HepG2 (cell line): Measurements from ENCODE around the gene SEMA5B. TPM values are rescaled to one million over a fixed set of nuclear protein-coding genes. Genes with fewer than 3 reads are reported as not detected.

Experiments used
- ATAC-seq: fragments of 200-7000 bp; cut with Tn5 transposase; 3 replicates; pipeline ENCODE4 v1.9.1; 2020; ENCODE audit warnings: mild to moderate bottlenecking, moderate library complexity
- BruUV-seq: library from RNA; stranded (reverse); fragments of 400-500 nt; replicated peaks from 2 replicates; lab custom pipeline; 2021; lab: Mats Ljungman, UMichigan
- CTCF ChIA-PET: fragments of 300-600 bp; formaldehyde crosslinking; extraction: SDS; loops from one replicate; lab custom pipeline; 2021; ENCODE audit warnings: low total read pairs, inconsistent platforms, low intra/inter-chr PET ratio; lab: Yijun Ruan, JAX
- POLR2A ChIA-PET: fragments of 350-600 bp; sonication (Branson Sonifier 250); formaldehyde crosslinking; loops from one replicate; lab custom pipeline; 2020; ENCODE audit warnings: antibody characterized with exemption, inconsistent platforms; lab: Yijun Ruan, JAX
- DNase-seq: peaks from one replicate; pipeline ENCODE4 v3.0.0-alpha.2; 2015; ENCODE audit warnings: low spot score
- FAIRE-seq: peaks from 3 replicates; lab custom pipeline; 2011; peaks lifted over from hg19 to GRCh38; lab: Jason Lieb, UNC
- H2AFZ ChIP-seq: one replicate; pipeline ENCODE4 v1.6.1; 2011; ENCODE audit warnings: low read length, inconsistent platforms
- H3K27ac ChIP-seq: fragments of 300-600 bp; 3 replicates; pipeline ENCODE4 v1.8.0; 2011; ENCODE audit warnings: mixed run types, mild to moderate bottlenecking, mixed read lengths, low read length, inconsistent platforms; ENCODE audit not compliant: insufficient read depth; ENCODE audit errors: extremely low read length
- H3K27me3 ChIP-seq, 2 experiments: fragments of 200-600 bp in 1 of 2; 2 replicates in 1 of 2; 3 replicates in 1 of 2; pipeline versions ENCODE4 v1.6.0 to v1.8.0; 2011; ENCODE audit warnings: low read length in 2 of 2, mild to moderate bottlenecking in 2 of 2, moderate library complexity in 2 of 2, inconsistent platforms in 1 of 2; ENCODE audit not compliant: insufficient read depth in 2 of 2, control insufficient read depth in 1 of 2
- H3K36me3 ChIP-seq, 2 experiments: fragments of 200-600 bp in 1 of 2; replicated peaks in 1 of 2; 2 replicates in 1 of 2; 3 replicates in 1 of 2; pipeline versions ENCODE4 v1.5.1 to v1.8.0; 2011; ENCODE audit warnings: low read length in 2 of 2, inconsistent platforms in 1 of 2; ENCODE audit not compliant: insufficient read depth in 2 of 2, control insufficient read depth in 1 of 2
- H3K4me1 ChIP-seq: 2 replicates; pipeline ENCODE4 v1.5.1; 2012; ENCODE audit warnings: low read length, inconsistent platforms; ENCODE audit not compliant: insufficient read depth
- H3K4me2 ChIP-seq: 2 replicates; pipeline ENCODE4 v1.6.0; 2011; ENCODE audit warnings: low read depth, low read length, inconsistent platforms
- H3K4me3 ChIP-seq, 3 experiments: fragments of 200-600 bp in 1 of 3; sonication (generic), shearing (Covaris generic) in 1 of 3; replicated peaks in 1 of 3; 2 replicates each; pipeline ENCODE4 v1.5.1; 2011 to 2016; ENCODE audit warnings: low read length in 3 of 3, inconsistent platforms in 2 of 3, low read depth in 2 of 3, mild to moderate bottlenecking in 2 of 3, control low read depth in 1 of 3, mixed read lengths in 1 of 3; ENCODE audit not compliant: insufficient read depth in 1 of 3
- H3K79me2 ChIP-seq: one replicate; pipeline ENCODE4 v1.6.1; 2011; ENCODE audit warnings: low read length, inconsistent platforms; ENCODE audit not compliant: insufficient read depth
- H3K9ac ChIP-seq: 2 replicates; pipeline ENCODE4 v1.6.0; 2011; ENCODE audit warnings: mild to moderate bottlenecking, low read depth, low read length, inconsistent platforms; ENCODE audit not compliant: insufficient read depth
- H3K9me3 ChIP-seq: 2 replicates; pipeline ENCODE4 v1.5.1; 2012; ENCODE audit warnings: mild to moderate bottlenecking, low read length
- H4K20me1 ChIP-seq: 2 replicates; pipeline ENCODE4 v1.6.0; 2011; ENCODE audit warnings: inconsistent platforms, mild to moderate bottlenecking, low read length, moderate library complexity; ENCODE audit not compliant: insufficient read depth
- DDIT3 ChIP-seq: sonication (generic); formaldehyde crosslinking; IDR thresholded peaks from 2 replicates; pipeline ENCODE4 v1.4.0; 2020; ENCODE audit warnings: mild to moderate bottlenecking, missing genetic modification reagents
- DMTF1 ChIP-seq: sonication (generic); formaldehyde crosslinking; IDR thresholded peaks from 2 replicates; pipeline ENCODE4 v1.4.0; 2020; ENCODE audit warnings: mild to moderate bottlenecking, missing genetic modification reagents
- NR2F2 ChIP-seq: IDR thresholded peaks from 2 replicates; pipeline ENCODE4 v1.6.1; 2012; ENCODE audit warnings: low read depth, inconsistent platforms, borderline replicate concordance
- PBX3 ChIP-seq: sonication (generic); formaldehyde crosslinking; IDR thresholded peaks from 2 replicates; pipeline ENCODE4 v1.8.1; 2023; ENCODE audit warnings: missing genetic modification reagents, inconsistent platforms, borderline replicate concordance
- SMARCE1 ChIP-seq: fragments of 450-650 bp; IDR thresholded peaks from 2 replicates; pipeline ENCODE4 v1.6.1; 2017; ENCODE audit warnings: borderline replicate concordance
- ZNF777 ChIP-seq: sonication (generic); formaldehyde crosslinking; IDR thresholded peaks from 2 replicates; pipeline ENCODE4 v1.4.0; 2020; ENCODE audit warnings: missing genetic modification reagents
- WGBS: methylation state at CpG from one replicate; pipeline ENCODE4 v1.1.6; 2017; ENCODE audit warnings: low lambda C conversion rate; 5-methylcytosine and 5-hydroxymethylcytosine counted together
- in situ Hi-C: cut with HindIII; loops from 2 replicates; pipeline ENCODE4 v1.10.0; 2017; ENCODE audit warnings: low pct_unique_long_range_greater_than_20kb; ENCODE audit not compliant: extremely low pct_ligation_motif_present
- intact Hi-C: fragments of 100-400 bp; cut with micrococcal nuclease; formaldehyde crosslinking; loops from one replicate; pipeline ENCODE4 v1.10.0; 2022; ENCODE audit not compliant: unreplicated experiment
- polyA plus RNA-seq, 8 experiments: library from polyadenylated mRNA; depleted of rRNA in 3 of 8; stranded (reverse) in 7 of 8; unstranded in 1 of 8; fragments of >200 nt; fragmentation: Illumina TruSeq in 4 of 8; extraction: Trizol in 4 of 8; gene quantifications; 2 replicates each; pipeline versions ENCODE4 v1.2.1 to v1.2.3, GENCODE V29; 2011 to 2016; ENCODE audit warnings: low read depth in 4 of 8, missing spikeins in 1 of 8, mixed read lengths in 1 of 8; ENCODE audit not compliant: insufficient read depth in 1 of 8
- total RNA-seq, 5 experiments: library from RNA; depleted of rRNA; stranded (reverse); fragments of >200 nt; fragmentation: Illumina TruSeq; extraction: Trizol; gene quantifications; 2 replicates each; pipeline ENCODE4 v1.2.3, GENCODE V29; 2016; ENCODE audit warnings: low read depth in 1 of 5

SEMA5B gene
- total and polyA plus RNA-seq, 2 of the 13 experiments (the other 11 are each of a cell fraction or from before 2014, with no cell fraction given) = not detected

- TF ChIP-seq DMTF1 (CRISPR knock-in tag) (no peak), NR2F2 (no peak), PBX3 (CRISPR knock-in tag) (no peak)
- TF ChIP-seq, all 625 proteins: peak for 0
Observed at GRCh38 chr3:122886946-122887345, 140.6 kb downstream of the SEMA5B start (continued).

GRCh38 chr3:122886251-122886650 lies 141.3 kb downstream of the SEMA5B start:
- ATAC-seq (no peak), DNase-seq (no peak), FAIRE-seq (no peak)
- no TSS peak for BruUV-seq
- H3K9me3 ChIP-seq = no peaks in the 10 kb centered on the region
- WGBS = 95% methylated on average over 4 of the region's 4 CpGs
- no peaks in the 10 kb centered on the region for H3K79me2 ChIP-seq
- peaks cover 10% of the 10 kb centered on the region for H3K4me1 ChIP-seq
- TF ChIP-seq SMARCE1 (no peak), ZNF777 (CRISPR knock-in tag) (no peak), DDIT3 (no peak)
- no peaks in the 10 kb centered on the region for H3K27me3 ChIP-seq
- no peak overlapping the region for H2AFZ ChIP-seq
- no peak overlapping the region for H3K4me2 ChIP-seq
- H3K9ac ChIP-seq = no peak overlapping the region
- no peak overlapping the region for H3K4me3 ChIP-seq
- CTCF ChIA-PET = no interaction called here
- POLR2A ChIA-PET = no interaction called here
- no peak overlapping the region for H3K27ac ChIP-seq
- in situ Hi-C loops = no loop called here
- intact Hi-C loops = no loop called here
- H4K20me1 ChIP-seq = no peaks in the 10 kb centered on the region
- H3K36me3 ChIP-seq = no peaks in the 10 kb centered on the region
